Measurements from ENCODE around the gene CFAP47.
"Not testable (repeated sequence)": the region's sequence is repeated elsewhere in the genome, so short reads cannot be mapped to it uniquely, and the experiment has no call there.

CFAP47 gene

GRCh38 chrX:35919536-35920309 is at the start of gene CFAP47:
Gene CFAP47, plus strand, starts transcription at chrX:35919734. Its CDS starts 66 bp downstream, at chrX:35919800.
- DNase-seq = peak; percentile 1

GRCh38 chrX:35880601-35881000 is 38.9 kb upstream of the CFAP47 start:
- no peak for DNase-seq

- no peak for DNase-seq
These were observed 33.4 kb upstream of the CFAP47 start for GRCh38 chrX:35886135-35886534.

GRCh38 chrX:35890699-35891098 is 28.8 kb upstream of the CFAP47 start:
- DNase-seq = no peak

GRCh38 chrX:35986816-35987215 is 67.3 kb downstream of the CFAP47 start:
- DNase-seq = not testable (repeated sequence)

- DNase-seq = no peak
These were observed 87.7 kb downstream of the CFAP47 start for GRCh38 chrX:36007207-36007606.

GRCh38 chrX:36019125-36019524 is 99.6 kb downstream of the CFAP47 start:
- no peak for DNase-seq

- no peak for DNase-seq
These were observed 116.0 kb downstream of the CFAP47 start for GRCh38 chrX:36035550-36035949.

- DNase-seq = no peak
These were observed 143.2 kb downstream of the CFAP47 start for GRCh38 chrX:36062778-36063177.

GRCh38 chrX:36071061-36071460 is 151.5 kb downstream of the CFAP47 start:
- no peak for DNase-seq

- DNase-seq = not testable (repeated sequence)
These were observed 155.5 kb downstream of the CFAP47 start for GRCh38 chrX:36075009-36075408.

GRCh38 chrX:36083256-36083655 is 163.7 kb downstream of the CFAP47 start:
- DNase-seq = no peak

GRCh38 chrX:36087366-36087765 is 167.8 kb downstream of the CFAP47 start:
- DNase-seq = no peak

- not testable (repeated sequence) for DNase-seq
These were observed 169.4 kb downstream of the CFAP47 start for GRCh38 chrX:36088939-36089338.

- no peak for DNase-seq
These were observed 182.9 kb downstream of the CFAP47 start for GRCh38 chrX:36102425-36102824.

GRCh38 chrX:36116222-36116621 is 196.7 kb downstream of the CFAP47 start:
- DNase-seq = no peak

- DNase-seq = no peak
These were observed 239.7 kb downstream of the CFAP47 start for GRCh38 chrX:36159254-36159653.

GRCh38 chrX:36160081-36160480 is 240.5 kb downstream of the CFAP47 start:
- DNase-seq = no peak

GRCh38 chrX:36198575-36198974 is 279.0 kb downstream of the CFAP47 start:
- no peak for DNase-seq

GRCh38 chrX:36199928-36200327 is 280.4 kb downstream of the CFAP47 start:
- no peak for DNase-seq

- DNase-seq = no peak
These were observed 295.4 kb downstream of the CFAP47 start for GRCh38 chrX:36214924-36215323.

- DNase-seq = no peak
These were observed 299.3 kb downstream of the CFAP47 start for GRCh38 chrX:36218801-36219200.

GRCh38 chrX:36234840-36235528 is 315.4 kb downstream of the CFAP47 start:
- DNase-seq = not testable (repeated sequence)

- no peak for DNase-seq
These were observed 321.9 kb downstream of the CFAP47 start for GRCh38 chrX:36241397-36241796.
